PC-9 (cell line): ENCODE measurements around the gene EDN2. TPM values are rescaled to one million over a fixed set of nuclear protein-coding genes. Genes with fewer than 3 reads are reported as not detected.

Source experiments
- BruUV-seq: library from RNA; stranded (reverse); fragments of 400-500 nt; replicated peaks from 2 replicates; lab custom pipeline; 2021; lab: Mats Ljungman, UMichigan
- CTCF ChIA-PET: fragments of 300-600 bp; sonication (Branson Sonifier 250); formaldehyde crosslinking; loops from one replicate; lab custom pipeline; 2022; ENCODE audit warnings: antibody characterized with exemption; lab: Charles Lee
- POLR2A ChIA-PET: fragments of 300-600 bp; sonication (Branson Sonifier 250); formaldehyde crosslinking; loops from one replicate; lab custom pipeline; 2022; ENCODE audit warnings: antibody characterized with exemption; ENCODE audit not compliant: unreplicated experiment; lab: Charles Lee
- DNase-seq, 2 experiments: peaks; one replicate each; pipeline versions ENCODE4 v3.0.0 to v3.0.0-alpha.2; 2015 to 2022; ENCODE audit warnings: mixed read lengths in 1 of 2
- H2AFZ ChIP-seq: fragments of 200-600 bp; sonication (generic); 2 replicates; pipeline ENCODE4 v1.8.1; 2017; ENCODE audit warnings: antibody characterized with exemption
- H3F3A ChIP-seq: fragments of 200-600 bp; sonication (generic); 2 replicates; pipeline ENCODE4 v1.8.1; 2017; ENCODE audit warnings: antibody characterized with exemption, mild to moderate bottlenecking, low read depth; ENCODE audit not compliant: insufficient read depth
- H3K27ac ChIP-seq: fragments of 200-600 bp; sonication (generic); 2 replicates; pipeline ENCODE4 v1.6.1; 2016; ENCODE audit warnings: mixed run types
- H3K27me3 ChIP-seq: fragments of 200-600 bp; sonication (generic); 2 replicates; pipeline ENCODE4 v1.6.1; 2016; ENCODE audit warnings: low read depth, mixed run types; ENCODE audit not compliant: insufficient read depth
- H3K36me3 ChIP-seq: fragments of 200-600 bp; sonication (generic); 2 replicates; pipeline ENCODE4 v1.6.1; 2016; ENCODE audit warnings: low read depth, mixed run types
- H3K4me1 ChIP-seq: fragments of 200-600 bp; sonication (generic); replicated peaks from 2 replicates; pipeline ENCODE4 v1.6.1; 2016; ENCODE audit warnings: mixed run types; ENCODE audit not compliant: insufficient read depth
- H3K4me2 ChIP-seq: fragments of 200-600 bp; sonication (generic); 2 replicates; pipeline ENCODE4 v1.6.1; 2017; ENCODE audit warnings: mixed run types
- H3K4me3 ChIP-seq: fragments of 200-600 bp; sonication (generic); 2 replicates; pipeline ENCODE4 v1.6.1; 2016; ENCODE audit warnings: mixed run types
- H3K79me2 ChIP-seq: fragments of 200-600 bp; sonication (generic); 2 replicates; pipeline ENCODE4 v1.6.1; 2017; ENCODE audit warnings: low read depth, mixed run types
- H3K9me2 ChIP-seq: fragments of 200-600 bp; sonication (generic); 2 replicates; pipeline ENCODE4 v1.8.1; 2017; ENCODE audit warnings: mild to moderate bottlenecking; ENCODE audit not compliant: insufficient read depth
- H3K9me3 ChIP-seq: fragments of 200-600 bp; sonication (generic); 2 replicates; pipeline ENCODE4 v1.8.1; 2016; ENCODE audit warnings: low read depth; ENCODE audit not compliant: insufficient read depth
- H4K20me1 ChIP-seq: fragments of 200-600 bp; sonication (generic); 2 replicates; pipeline ENCODE4 v1.8.1; 2017; ENCODE audit not compliant: insufficient read depth
- EZH2 ChIP-seq: fragments of 200-600 bp; sonication (generic); IDR thresholded peaks from 2 replicates; pipeline ENCODE4 v1.8.0; 2017; ENCODE audit warnings: antibody characterized with exemption, low read depth
- intact Hi-C: fragments of 100-400 bp; cut with micrococcal nuclease; formaldehyde crosslinking; loops from one replicate; pipeline ENCODE4 v1.10.0; 2022; ENCODE audit not compliant: unreplicated experiment
- total RNA-seq: library from RNA; stranded (reverse); gene quantifications from 2 replicates; pipeline ENCODE4 v1.2.3, GENCODE V29; 2021
- TF ChIP-seq, protein P1 (sequence below): fragments of 200-600 bp; sonication (generic); conservative IDR thresholded peaks from 2 replicates; pipeline ENCODE4 v1.6.1; 2017; ENCODE audit warnings: mixed run types, antibody characterized with exemption, mild to moderate bottlenecking, moderate library complexity

Gene EDN2
- total RNA-seq, 1 experiment from 2014 or later: 0.48 TPM

DNA sequence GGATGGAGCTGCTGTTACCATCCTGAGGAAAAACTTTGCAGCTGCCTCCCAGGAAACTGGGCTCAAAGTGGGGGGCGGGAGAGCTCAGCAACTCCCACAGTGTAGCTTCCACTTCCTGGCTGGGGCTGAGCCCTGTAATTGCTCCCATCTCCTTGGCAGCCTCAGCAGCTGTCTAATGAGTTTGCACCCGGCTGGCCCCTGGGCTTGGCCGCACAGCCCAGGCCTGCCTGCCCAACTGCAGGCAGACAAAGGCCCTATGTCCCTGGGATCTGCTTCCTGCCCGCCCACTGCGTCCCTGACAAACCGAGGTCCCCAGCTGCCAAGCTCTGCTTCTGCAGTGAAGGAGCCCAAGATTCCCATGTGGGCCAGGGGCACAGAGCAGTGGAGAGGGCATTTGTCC, 30.1 kb downstream of the EDN2 start:
- ChIA-PET POLR2A (no interaction called here), CTCF (no interaction called here)
- intact Hi-C loops: no loop called here
- no peak for DNase-seq
- Histone ChIP-seq H3K9me2 (no peaks in the 10 kb centered on the region), H3K36me3 (no peaks in the 10 kb centered on the region), H4K20me1 (no peaks in the 10 kb centered on the region), H3K9me3 (no peaks in the 10 kb centered on the region), H3K4me1 (peaks cover 20% of the 10 kb centered on the region), H2AFZ (no peak overlapping the region), H3K4me2 (no peak overlapping the region), H3K27ac (no peak overlapping the region), H3F3A (peaks cover 10% of the 10 kb centered on the region), H3K79me2 (no peaks in the 10 kb centered on the region), H3K4me3 (no peak overlapping the region), H3K27me3 (no peaks in the 10 kb centered on the region)
- BruUV-seq: no TSS peak
- TF ChIP-seq, protein P1, sequence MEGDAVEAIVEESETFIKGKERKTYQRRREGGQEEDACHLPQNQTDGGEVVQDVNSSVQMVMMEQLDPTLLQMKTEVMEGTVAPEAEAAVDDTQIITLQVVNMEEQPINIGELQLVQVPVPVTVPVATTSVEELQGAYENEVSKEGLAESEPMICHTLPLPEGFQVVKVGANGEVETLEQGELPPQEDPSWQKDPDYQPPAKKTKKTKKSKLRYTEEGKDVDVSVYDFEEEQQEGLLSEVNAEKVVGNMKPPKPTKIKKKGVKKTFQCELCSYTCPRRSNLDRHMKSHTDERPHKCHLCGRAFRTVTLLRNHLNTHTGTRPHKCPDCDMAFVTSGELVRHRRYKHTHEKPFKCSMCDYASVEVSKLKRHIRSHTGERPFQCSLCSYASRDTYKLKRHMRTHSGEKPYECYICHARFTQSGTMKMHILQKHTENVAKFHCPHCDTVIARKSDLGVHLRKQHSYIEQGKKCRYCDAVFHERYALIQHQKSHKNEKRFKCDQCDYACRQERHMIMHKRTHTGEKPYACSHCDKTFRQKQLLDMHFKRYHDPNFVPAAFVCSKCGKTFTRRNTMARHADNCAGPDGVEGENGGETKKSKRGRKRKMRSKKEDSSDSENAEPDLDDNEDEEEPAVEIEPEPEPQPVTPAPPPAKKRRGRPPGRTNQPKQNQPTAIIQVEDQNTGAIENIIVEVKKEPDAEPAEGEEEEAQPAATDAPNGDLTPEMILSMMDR: no peak
- no peak for TF ChIP-seq EZH2

DNA sequence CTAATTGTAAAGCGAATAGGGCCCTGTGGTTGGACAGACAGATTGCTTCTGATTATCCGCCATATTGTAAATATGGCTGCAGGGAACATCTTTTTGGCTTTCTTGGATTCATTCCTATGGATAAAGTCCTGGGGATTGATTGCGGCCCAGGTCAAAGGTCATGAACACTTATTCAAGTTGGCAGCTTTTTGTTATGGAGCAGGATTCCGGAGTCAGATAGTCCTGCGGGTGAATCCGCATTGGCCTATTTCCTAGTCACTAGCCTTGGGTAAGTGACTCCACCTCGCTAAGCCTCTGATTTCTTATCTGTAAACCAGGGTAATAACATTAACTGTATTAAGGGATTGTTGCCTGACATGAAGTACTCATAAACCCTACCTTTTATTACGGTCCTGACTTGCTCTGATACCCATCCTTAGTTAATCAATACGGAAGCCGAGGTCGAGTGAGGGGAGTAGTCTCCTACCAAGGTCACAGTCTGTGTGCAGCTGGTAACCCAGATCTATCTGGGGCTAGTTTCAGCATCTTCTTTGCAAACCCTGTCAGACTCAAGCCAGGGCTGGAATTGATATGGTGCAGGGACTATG, 31.7 kb downstream of the EDN2 start:
- no peak overlapping the region for H3K4me2 ChIP-seq
- no peak overlapping the region for H3K27ac ChIP-seq
- TF ChIP-seq, protein P1: no peak
- no peak for TF ChIP-seq EZH2
- H3K36me3 ChIP-seq: no peaks in the 10 kb centered on the region
- H3K9me2 ChIP-seq: no peaks in the 10 kb centered on the region
- no peaks in the 10 kb centered on the region for H3K79me2 ChIP-seq
- no peak overlapping the region for H2AFZ ChIP-seq
- H3K4me3 ChIP-seq: no peak overlapping the region
- H4K20me1 ChIP-seq: no peaks in the 10 kb centered on the region
- POLR2A ChIA-PET: no interaction called here
- peaks cover 10% of the 10 kb centered on the region for H3F3A ChIP-seq
- H3K4me1 ChIP-seq: peaks cover 32% of the 10 kb centered on the region
- intact Hi-C loops: no loop called here
- no TSS peak for BruUV-seq
- no peaks in the 10 kb centered on the region for H3K27me3 ChIP-seq
- H3K9me3 ChIP-seq: no peaks in the 10 kb centered on the region
- no peak for DNase-seq
- CTCF ChIA-PET: no interaction called here

DNA sequence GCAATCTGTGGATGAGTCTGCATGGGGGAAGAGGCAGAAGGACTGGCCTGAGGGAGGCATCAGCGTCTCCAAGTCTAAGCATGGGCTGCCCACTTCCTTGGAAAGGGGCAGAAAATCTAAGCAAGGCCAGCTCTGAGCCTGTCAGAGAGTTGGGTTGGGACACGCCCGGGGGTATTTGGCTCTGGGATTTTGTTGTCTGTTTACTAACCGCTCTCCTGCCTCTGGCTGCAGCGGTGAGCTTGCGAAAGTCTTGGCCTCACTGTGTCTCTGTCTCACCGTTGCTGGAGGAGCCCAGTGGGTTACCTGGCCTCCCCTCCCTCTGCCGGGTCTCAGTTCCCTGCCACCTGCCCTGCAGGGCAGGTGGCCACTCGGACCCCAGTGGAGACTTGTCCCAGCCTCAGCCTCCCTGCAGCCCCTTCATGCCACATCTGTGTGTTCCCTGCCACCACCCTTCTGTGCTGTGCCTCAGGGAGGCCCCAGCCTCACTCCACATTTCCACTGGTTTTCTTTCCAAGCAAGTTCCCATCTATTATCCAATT, 33.7 kb downstream of the EDN2 start:
- DNase-seq: no peak
- H3K9me3 ChIP-seq: no peaks in the 10 kb centered on the region
- H3K36me3 ChIP-seq: no peaks in the 10 kb centered on the region
- H2AFZ ChIP-seq: no peak overlapping the region
- no peak overlapping the region for H3K4me3 ChIP-seq
- no peak overlapping the region for H3K27ac ChIP-seq
- H3K4me1 ChIP-seq: peaks cover 32% of the 10 kb centered on the region
- no TSS peak for BruUV-seq
- intact Hi-C loops: no loop called here
- TF ChIP-seq EZH2: no peak
- TF ChIP-seq, protein P1: no peak
- H4K20me1 ChIP-seq: no peaks in the 10 kb centered on the region
- peaks cover 10% of the 10 kb centered on the region for H3F3A ChIP-seq
- H3K9me2 ChIP-seq: no peaks in the 10 kb centered on the region
- H3K79me2 ChIP-seq: no peaks in the 10 kb centered on the region
- CTCF ChIA-PET: no interaction called here
- no peaks in the 10 kb centered on the region for H3K27me3 ChIP-seq
- H3K4me2 ChIP-seq: peak overlapping the region; percentile 34; the same call in 1 of the 2 replicates
- POLR2A ChIA-PET: no interaction called here
